H1 (cell line): ENCODE data around the gene FBXL15. TPM values are rescaled to one million over a fixed set of nuclear protein-coding genes. Genes with fewer than 3 reads are reported as not detected.
A peak's percentile ranks its signal among the peaks of the same experiment; 100 is the strongest.

Experiments used
- CTCF ChIA-PET: fragments of 300-600 bp; sonication (Branson Sonifier 250); formaldehyde crosslinking; loops from one replicate; lab custom pipeline; 2021; ENCODE audit not compliant: partially characterized antibody; lab: Charles Lee
- POLR2A ChIA-PET: fragments of 300-600 bp; sonication (Branson Sonifier 250); formaldehyde crosslinking; loops from one replicate; lab custom pipeline; 2021; ENCODE audit warnings: inconsistent platforms; ENCODE audit not compliant: partially characterized antibody; lab: Charles Lee
- DNase-seq, 2 experiments: peaks; one replicate each; pipeline versions ENCODE4 v3.0.0 to v3.0.0-alpha.2; 2010 to 2022; ENCODE audit warnings: low spot score in 2 of 2, low read depth in 1 of 2, mixed read lengths in 1 of 2
- FAIRE-seq: peaks from 2 replicates; lab custom pipeline; 2011; peaks lifted over from hg19 to GRCh38; lab: Jason Lieb, UNC
- H2AFZ ChIP-seq: 2 replicates; pipeline ENCODE4 v1.8.1; 2012; ENCODE audit warnings: low read length, inconsistent platforms
- H2AK5ac ChIP-seq: 2 replicates; pipeline ENCODE4 v1.6.1; 2013; ENCODE audit warnings: low read depth, low read length
- H2BK120ac ChIP-seq: replicated peaks from 2 replicates; pipeline ENCODE3; 2013; ENCODE audit warnings: low read depth, low read length, inconsistent platforms
- H2BK12ac ChIP-seq: 2 replicates; pipeline ENCODE4 v1.6.1; 2013; ENCODE audit warnings: low read depth, low read length
- H2BK15ac ChIP-seq: 2 replicates; pipeline ENCODE4 v1.6.1; 2013; ENCODE audit warnings: low read length
- H2BK20ac ChIP-seq: 2 replicates; pipeline ENCODE4 v1.6.1; 2013; ENCODE audit warnings: low read length
- H2BK5ac ChIP-seq: 2 replicates; pipeline ENCODE4 v1.6.1; 2013; ENCODE audit warnings: low read depth, low read length
- H3K14ac ChIP-seq: 2 replicates; pipeline ENCODE4 v1.6.1; 2013; ENCODE audit warnings: inconsistent platforms; ENCODE audit not compliant: insufficient read length
- H3K18ac ChIP-seq: 2 replicates; pipeline ENCODE4 v1.6.1; 2013; ENCODE audit warnings: low read length; ENCODE audit errors: extremely low read depth
- H3K23ac ChIP-seq: 2 replicates; pipeline ENCODE4 v1.6.1; 2013; ENCODE audit warnings: inconsistent platforms; ENCODE audit not compliant: insufficient read length
- H3K23me2 ChIP-seq: 2 replicates; pipeline ENCODE4 v1.6.1; 2013; ENCODE audit warnings: low read depth, low read length
- H3K27ac ChIP-seq: 2 replicates; pipeline ENCODE4 v1.6.1; 2011; ENCODE audit warnings: low read depth, low read length, inconsistent platforms
- H3K27me3 ChIP-seq, 4 experiments: replicated peaks in 1 of 4; 1 replicate in 1 of 4; 2 replicates in 3 of 4; pipeline versions ENCODE4 v1.6.1 to v1.8.1; 2011 to 2013; ENCODE audit warnings: low read length in 3 of 4, mild to moderate bottlenecking in 3 of 4, inconsistent platforms in 2 of 4, mixed read lengths in 2 of 4, moderate library complexity in 1 of 4; ENCODE audit not compliant: control insufficient read depth in 3 of 4, insufficient read depth in 3 of 4; ENCODE audit errors: extremely low read depth in 1 of 4
- H3K36me3 ChIP-seq, 4 experiments: 2 replicates each; pipeline versions ENCODE4 v1.6.1 to v1.8.1; 2011 to 2013; ENCODE audit warnings: mild to moderate bottlenecking in 4 of 4, low read length in 3 of 4, moderate library complexity in 2 of 4, control low read depth in 1 of 4, inconsistent platforms in 1 of 4; ENCODE audit not compliant: insufficient read depth in 4 of 4, control insufficient read depth in 2 of 4
- H3K4ac ChIP-seq: replicated peaks from 2 replicates; pipeline ENCODE3; 2013; ENCODE audit warnings: low read length, low read depth, mixed read lengths, inconsistent platforms; ENCODE audit not compliant: insufficient read length
- H3K4me1 ChIP-seq, 4 experiments: replicated peaks in 1 of 4; 1 replicate in 1 of 4; 2 replicates in 3 of 4; pipeline versions ENCODE4 v1.6.1 to v1.8.1; 2011 to 2013; ENCODE audit warnings: low read length in 3 of 4, inconsistent platforms in 2 of 4, mixed read lengths in 1 of 4; ENCODE audit not compliant: insufficient read depth in 4 of 4, control insufficient read depth in 3 of 4
- H3K4me2 ChIP-seq, 2 experiments: 2 replicates each; pipeline versions ENCODE4 v1.6.1 to v1.8.1; 2011 to 2013; ENCODE audit warnings: low read depth in 2 of 2, low read length in 2 of 2, control low read depth in 1 of 2, inconsistent platforms in 1 of 2, mild to moderate bottlenecking in 1 of 2; ENCODE audit not compliant: insufficient read depth in 1 of 2
- H3K4me3 ChIP-seq, 4 experiments: fragments of 200-600, 300-600 bp in 1 of 4; sonication (generic), shearing (Covaris generic), sonication (Bioruptor Twin) in 1 of 4; 2 replicates each; pipeline versions ENCODE4 v1.5.1 to v1.8.1; 2011 to 2016; ENCODE audit warnings: low read length in 4 of 4, low read depth in 3 of 4, control low read depth in 2 of 4, inconsistent platforms in 2 of 4, mild to moderate bottlenecking in 2 of 4, mixed read lengths in 1 of 4, moderate library complexity in 1 of 4; ENCODE audit not compliant: insufficient read depth in 2 of 4; ENCODE audit errors: extremely low read depth in 1 of 4
- H3K56ac ChIP-seq: replicated peaks from 2 replicates; pipeline ENCODE3; 2013; ENCODE audit warnings: low read depth, mild to moderate bottlenecking, mixed read lengths, low read length, inconsistent platforms; ENCODE audit not compliant: insufficient read length
- H3K79me1 ChIP-seq: 2 replicates; pipeline ENCODE4 v1.6.1; 2013; ENCODE audit warnings: low read depth, low read length, control low read depth
- H3K79me2 ChIP-seq, 2 experiments: 2 replicates each; pipeline versions ENCODE4 v1.6.1 to v1.8.1; 2012 to 2013; ENCODE audit warnings: low read length in 2 of 2, mild to moderate bottlenecking in 2 of 2, inconsistent platforms in 1 of 2; ENCODE audit not compliant: insufficient read depth in 2 of 2, control insufficient read depth in 1 of 2
- H3K9ac ChIP-seq, 4 experiments: replicated peaks in 1 of 4; 1 replicate in 1 of 4; 2 replicates in 3 of 4; pipeline versions ENCODE4 v1.6.1 to v1.8.1; 2011 to 2013; ENCODE audit warnings: low read depth in 3 of 4, low read length in 3 of 4, control low read depth in 2 of 4, mild to moderate bottlenecking in 2 of 4, moderate library complexity in 2 of 4, inconsistent platforms in 1 of 4; ENCODE audit errors: extremely low read depth in 1 of 4
- H3K9me3 ChIP-seq, 2 experiments: 2 replicates each; pipeline versions ENCODE4 v1.6.1 to v1.8.1; 2012 to 2013; ENCODE audit warnings: mild to moderate bottlenecking in 2 of 2, moderate library complexity in 2 of 2, control low read depth in 1 of 2, inconsistent platforms in 1 of 2, low read depth in 1 of 2, low read length in 1 of 2, mixed read lengths in 1 of 2; ENCODE audit not compliant: insufficient read depth in 2 of 2
- H4K20me1 ChIP-seq, 2 experiments: replicated peaks in 1 of 2; 2 replicates each; pipeline versions ENCODE3 to v1.8.1; 2011 to 2013; ENCODE audit warnings: inconsistent platforms in 2 of 2, low read length in 2 of 2, mild to moderate bottlenecking in 1 of 2; ENCODE audit not compliant: insufficient read depth in 2 of 2, control insufficient read depth in 1 of 2
- H4K5ac ChIP-seq: 2 replicates; pipeline ENCODE4 v1.6.1; 2013; ENCODE audit warnings: low read length, low read depth, mixed read lengths, inconsistent platforms; ENCODE audit not compliant: insufficient read length
- H4K8ac ChIP-seq: 2 replicates; pipeline ENCODE4 v1.8.0; 2013; ENCODE audit warnings: mild to moderate bottlenecking, moderate library complexity, low read length, inconsistent platforms; ENCODE audit not compliant: insufficient read depth; ENCODE audit errors: extremely low read depth
- H4K91ac ChIP-seq: replicated peaks from 2 replicates; pipeline ENCODE3; 2013; ENCODE audit warnings: low read length, mixed read lengths, inconsistent platforms; ENCODE audit not compliant: insufficient read length
- ATF3 ChIP-seq: IDR thresholded peaks from 2 replicates; pipeline ENCODE4 v1.6.1; 2011; ENCODE audit warnings: low read depth, mild to moderate bottlenecking, low read length; ENCODE audit not compliant: insufficient read depth
- CEBPB ChIP-seq: IDR thresholded peaks from 2 replicates; pipeline ENCODE4 v1.6.1; 2012; ENCODE audit warnings: low read depth, low read length
- EGR1 ChIP-seq: IDR thresholded peaks from 2 replicates; pipeline ENCODE4 v1.6.1; 2011; ENCODE audit warnings: low read depth, low read length, borderline replicate concordance
- JUN ChIP-seq: IDR thresholded peaks from 2 replicates; pipeline ENCODE4 v1.6.1; 2011; ENCODE audit warnings: low read depth, mild to moderate bottlenecking, improper control_type of control experiment, low read length
- JUND ChIP-seq: IDR thresholded peaks from 2 replicates; pipeline ENCODE4 v1.6.1; 2011; ENCODE audit warnings: mild to moderate bottlenecking, improper control_type of control experiment, low read length
- SAP30 ChIP-seq: fragments of 300-600 bp; sonication (generic); IDR thresholded peaks from 2 replicates; pipeline ENCODE4 v1.7.1; 2012; ENCODE audit warnings: low read length, moderate library complexity, mild to moderate bottlenecking, inconsistent platforms; ENCODE audit not compliant: insufficient read depth, insufficient replicate concordance
- USF2 ChIP-seq: IDR thresholded peaks from 2 replicates; pipeline ENCODE4 v1.6.1; 2011; ENCODE audit warnings: low read length, improper control_type of control experiment
- WGBS, 2 experiments: shearing (Covaris generic) in 1 of 2; methylation state at CpG; one replicate each; pipeline versions ENCODE4 v1.1.6 to v1.1.7; 2013 to 2015; ENCODE audit warnings: low lambda C conversion rate in 2 of 2, mixed read lengths in 2 of 2, inconsistent platforms in 1 of 2, low coverage in 1 of 2, missing lambda C conversion rate in 1 of 2; ENCODE audit not compliant: insufficient replicate concordance in 2 of 2, insufficient coverage in 1 of 2, insufficient read length in 1 of 2; ENCODE audit errors: extremely low coverage in 1 of 2, missing lambda C conversion rate in 1 of 2; 5-methylcytosine and 5-hydroxymethylcytosine counted together
- polyA plus RNA-seq, 7 experiments: library from polyadenylated mRNA; depleted of rRNA in 3 of 7; stranded (reverse) in 5 of 7; unstranded in 2 of 7; fragments of >200 nt in 5 of 7; fragments of 200-250 nt in 2 of 7; gene quantifications; 1 replicate in 5 of 7; 2 replicates in 1 of 7; 4 replicates in 1 of 7; pipeline versions ENCODE4 v1.2.1 to v1.2.3, GENCODE V29; 2011 to 2013; ENCODE audit warnings: missing spikeins in 2 of 7, mixed read lengths in 2 of 7
- total RNA-seq: library from RNA; stranded (reverse); fragmentation: NEBNext Ultra II Directional; extraction: Animal tissue kit (Norgen Biotek cat#: 25700); gene quantifications from 2 replicates; pipeline ENCODE4 v1.2.1, GENCODE V29; 2021

FBXL15 gene
- total and polyA plus RNA-seq, 2 of the 8 experiments (the other 6 are each of a cell fraction or from before 2014, with no cell fraction given), result 11.3 to 22.6 TPM

- H4K91ac ChIP-seq, result no peak overlapping the region
- H4K5ac ChIP-seq, result no peak overlapping the region
- H3K79me1 ChIP-seq, result peaks cover 3% of the 10 kb centered on the region; the same call in 1 of the 2 replicates
- H3K9ac ChIP-seq, result no peak overlapping the region; a peak in 1 of 7 replicates
- H3K4me3 ChIP-seq, result no peak overlapping the region
- peak overlapping the region; percentile 95 for H2AK5ac ChIP-seq
- no peak overlapping the region for H2AFZ ChIP-seq
- H2BK15ac ChIP-seq, result peak overlapping the region; percentile 46; the same call in 1 of the 2 replicates
- peak overlapping the region; percentile 40; the same call in 1 of the 2 replicates for H2BK20ac ChIP-seq
- no peak overlapping the region; the same call in 1 of the 2 replicates for H3K27ac ChIP-seq
- no peaks in the 10 kb centered on the region for H3K9me3 ChIP-seq
- CTCF ChIA-PET, result interaction anchor here (1.0 to 2.6 kb wide), 3 partner anchors 9 to 225 kb away, joined by 3 to 9 read pairs (median 6); no protein-coding TSS in a partner anchor
- H3K4me1 ChIP-seq, result peaks cover 5 to 27% (median 20%) of the 10 kb centered on the region in 4 experiments
- 85% methylated on average over 7 of the region's 7 CpGs; no CpG with 5 or more reads in 1 of the 2 experiments for WGBS, 2 experiments
- no peak overlapping the region for H3K56ac ChIP-seq
- no peak overlapping the region for H3K4ac ChIP-seq
- H2BK120ac ChIP-seq, result no peak overlapping the region
- peak overlapping the region; percentile 32; the same call in 1 of the 2 replicates for H3K18ac ChIP-seq
- peaks cover 0 to 14% of the 10 kb centered on the region in 2 experiments; a peak in 2 of 4 replicates for H3K79me2 ChIP-seq
- peak overlapping the region in 1 of 2 experiments; percentile 59; a peak in 2 of 4 replicates for H3K4me2 ChIP-seq
- no peak overlapping the region for H3K14ac ChIP-seq
- no peak for DNase-seq
- no peak overlapping the region for H3K23ac ChIP-seq
- peaks cover 0 to 39% (median 6%) of the 10 kb centered on the region in 4 experiments; a peak in 5 of 8 replicates for H3K36me3 ChIP-seq
- no peak for FAIRE-seq
- POLR2A ChIA-PET, result interaction anchor here (0.7 to 1.5 kb wide), 4 partner anchors 14 to 60 kb away, joined by 3 to 4 read pairs (median 3); partner anchors contain the start of genes CUEDC2 and NFKB2
- no peaks in the 10 kb centered on the region for H3K27me3 ChIP-seq
- peaks cover 5% of the 10 kb centered on the region; the same call in 1 of the 2 replicates for H3K23me2 ChIP-seq
- H2BK5ac ChIP-seq, result no peak overlapping the region
- no peak overlapping the region for H4K8ac ChIP-seq
- peaks cover 0 to 2% of the 10 kb centered on the region in 2 experiments for H4K20me1 ChIP-seq
- TF ChIP-seq JUN (peak; percentile 45; the same call in 1 of the 2 replicates), SAP30 (no peak), ATF3 (peak; percentile 55; the same call in 1 of the 2 replicates), EGR1 (no peak), JUND (peak; percentile 64; the same call in 1 of the 2 replicates), USF2 (no peak), CEBPB (peak; percentile 93)
- peak overlapping the region; percentile 87 for H2BK12ac ChIP-seq
These were observed 35.3 kb downstream of the FBXL15 start for GRCh38 chr10:102455893-102456471.
